Fibroblast of skin of left quadriceps (primary cell): ENCODE results near the gene ARHGEF6.

Source experiments
- DNase-seq, 2 experiments: peaks; one replicate each; pipeline ENCODE4 v3.0.0-alpha.2; 2013; ENCODE audit warnings: low read depth in 2 of 2

ARHGEF6 gene

DNA sequence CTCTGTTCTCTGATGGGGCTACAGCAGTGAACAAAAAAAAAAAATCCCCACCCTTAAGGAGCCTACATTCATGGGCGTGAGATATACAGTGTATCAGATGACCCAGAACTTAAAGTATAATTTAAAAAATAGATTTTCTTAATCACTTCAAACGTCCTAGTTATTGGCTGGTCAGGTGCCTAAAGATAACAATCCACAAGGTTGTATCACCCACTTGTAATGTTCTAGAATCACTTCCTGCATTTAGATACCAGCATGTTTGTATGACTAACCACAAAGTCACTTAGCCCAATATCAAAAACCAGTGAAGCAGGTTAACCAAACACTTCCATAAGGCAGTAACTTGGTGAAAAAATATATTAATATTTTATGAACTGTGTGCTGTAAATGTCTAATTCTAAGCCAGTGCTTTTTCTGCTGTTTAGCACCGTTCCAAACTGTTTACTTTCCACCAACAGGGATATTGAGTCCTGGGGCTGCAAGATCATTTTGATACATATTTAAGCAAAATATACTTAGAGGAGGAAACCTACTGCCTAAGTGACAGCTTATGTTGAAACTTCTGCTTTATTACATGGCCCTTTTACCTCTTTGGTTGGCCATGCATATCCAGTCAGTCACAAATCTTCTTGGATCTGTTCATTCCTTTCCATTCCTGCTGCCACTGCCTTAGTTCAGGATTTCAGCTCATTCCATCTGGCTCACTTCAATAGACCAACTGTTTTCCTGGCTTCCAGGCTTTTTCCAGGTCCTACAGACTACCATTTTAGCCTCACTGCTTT is 89.5 kb downstream of the ARHGEF6 start:
- DNase-seq: no peak

DNA sequence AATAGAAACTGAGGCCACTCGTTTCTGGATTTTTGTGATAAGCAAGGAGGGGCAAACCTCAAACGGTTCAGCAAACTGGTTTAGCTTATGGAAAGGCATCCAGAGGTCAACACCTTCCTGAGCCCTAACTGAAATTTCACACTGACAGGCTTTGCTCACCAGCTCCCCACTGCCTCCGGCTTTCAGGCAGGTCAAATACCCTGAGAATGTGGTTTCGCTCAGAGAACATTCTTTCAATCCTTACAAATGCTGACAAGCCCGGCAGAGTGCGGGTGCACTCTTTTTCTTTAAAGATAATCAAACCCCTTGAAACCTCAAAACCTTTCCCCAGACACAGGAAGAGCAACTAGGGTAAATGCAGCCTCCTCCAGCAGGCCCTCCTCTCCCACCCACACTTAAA is 91.3 kb downstream of the ARHGEF6 start:
- no peak for DNase-seq

DNA sequence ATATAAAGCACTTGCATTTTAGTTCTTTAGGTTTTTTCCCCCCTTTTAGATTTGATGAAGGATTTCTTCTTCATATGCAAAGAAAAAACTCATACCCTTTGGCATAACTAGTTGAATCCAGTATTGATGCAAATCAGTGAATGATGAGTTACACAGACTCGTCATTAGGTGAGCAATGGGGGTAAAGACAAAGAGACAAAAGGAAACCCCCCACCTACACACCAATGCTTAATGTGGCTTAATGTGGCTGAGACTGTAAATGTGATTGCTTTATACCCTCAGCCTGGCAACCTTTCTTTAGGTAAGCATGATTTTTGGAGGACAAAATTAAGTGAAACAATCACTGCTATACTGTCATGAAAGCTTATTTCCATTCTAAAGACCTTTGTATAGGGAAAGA is 93.3 kb downstream of the ARHGEF6 start:
- no peak for DNase-seq

- no peak for DNase-seq
Observed at GRCh38 chrX:136684120-136684519, 96.6 kb downstream of the ARHGEF6 start.

DNA sequence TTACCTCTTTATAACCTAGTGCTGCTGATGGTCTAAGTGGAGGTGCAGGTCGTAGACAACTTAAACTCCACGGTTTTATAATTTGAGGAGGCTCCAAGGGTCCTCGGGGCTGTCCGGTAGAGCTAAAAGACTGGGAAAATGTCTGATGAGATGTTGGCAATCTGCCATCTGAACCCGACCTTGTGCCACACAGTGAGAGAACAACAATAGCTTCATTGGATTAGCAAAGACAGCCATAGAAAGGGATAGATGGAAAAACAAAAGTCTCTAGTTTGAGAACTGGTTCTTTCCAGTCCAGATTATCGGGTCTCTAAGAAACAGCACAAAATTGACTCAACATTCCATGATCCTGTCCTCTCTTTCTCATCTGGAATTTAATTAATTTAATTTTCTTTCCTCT is 101.2 kb downstream of the ARHGEF6 start:
- no peak for DNase-seq

- DNase-seq: no peak
Observed at GRCh38 chrX:136674270-136674985, 106.3 kb downstream of the ARHGEF6 start.

GRCh38 chrX:136671006-136671610 is 109.6 kb downstream of the ARHGEF6 start:
- no peak for DNase-seq

- DNase-seq: no peak
Observed at GRCh38 chrX:136667446-136668168, 113.1 kb downstream of the ARHGEF6 start.

- DNase-seq: no peak
Observed at GRCh38 chrX:136666088-136666487, 114.6 kb downstream of the ARHGEF6 start.

DNA sequence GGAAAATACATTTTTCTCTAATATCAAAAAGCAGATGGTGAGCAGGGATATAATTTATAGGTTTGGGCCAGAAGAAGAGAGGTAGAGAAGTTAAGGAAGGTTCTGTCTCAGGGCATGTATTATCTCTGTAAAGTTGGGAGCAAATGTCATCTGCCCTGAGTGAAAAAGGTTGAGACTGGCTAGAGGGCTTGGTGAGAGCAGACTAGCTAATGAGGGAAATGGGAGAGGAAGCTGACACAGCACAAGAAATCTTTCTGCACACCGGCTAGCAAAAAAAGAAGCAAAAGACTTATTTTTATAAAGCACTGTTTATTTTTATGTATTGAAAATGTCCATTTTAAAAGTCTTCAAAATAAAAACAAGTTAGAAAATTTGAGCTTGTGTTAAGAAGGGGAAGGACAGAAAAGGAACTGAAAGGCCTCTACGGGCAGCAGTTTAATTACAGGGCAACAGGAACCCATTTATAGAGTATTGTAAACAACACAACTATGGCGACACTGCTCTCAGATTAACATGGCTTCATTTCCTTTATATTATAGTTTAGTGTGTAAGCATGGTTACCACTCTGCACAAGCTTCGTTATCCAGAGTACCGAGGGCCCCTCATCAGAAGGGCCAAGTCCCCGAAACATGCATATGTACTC is 115.4 kb downstream of the ARHGEF6 start:
- no peak for DNase-seq

GRCh38 chrX:136662976-136663375 is 117.8 kb downstream of the ARHGEF6 start:
- DNase-seq: no peak

DNA sequence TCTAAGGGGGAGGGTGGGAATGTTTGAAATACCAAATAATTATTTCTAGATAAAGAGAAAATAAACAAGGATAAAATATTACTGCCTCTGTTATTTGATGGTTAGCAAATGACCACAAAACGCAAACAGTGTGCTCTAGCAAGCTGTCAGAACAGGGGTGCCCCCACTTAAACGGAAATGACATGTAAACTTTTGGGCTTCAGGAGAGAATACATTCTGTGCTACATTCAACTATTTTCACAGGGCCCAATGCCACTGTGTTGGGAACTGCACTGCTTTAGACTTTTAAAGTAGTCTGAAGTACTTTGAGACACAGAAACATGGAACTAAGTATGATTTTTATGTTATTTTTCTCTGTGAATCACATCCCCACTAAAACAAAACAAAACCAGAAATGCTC is 118.6 kb downstream of the ARHGEF6 start:
- no peak for DNase-seq

DNA sequence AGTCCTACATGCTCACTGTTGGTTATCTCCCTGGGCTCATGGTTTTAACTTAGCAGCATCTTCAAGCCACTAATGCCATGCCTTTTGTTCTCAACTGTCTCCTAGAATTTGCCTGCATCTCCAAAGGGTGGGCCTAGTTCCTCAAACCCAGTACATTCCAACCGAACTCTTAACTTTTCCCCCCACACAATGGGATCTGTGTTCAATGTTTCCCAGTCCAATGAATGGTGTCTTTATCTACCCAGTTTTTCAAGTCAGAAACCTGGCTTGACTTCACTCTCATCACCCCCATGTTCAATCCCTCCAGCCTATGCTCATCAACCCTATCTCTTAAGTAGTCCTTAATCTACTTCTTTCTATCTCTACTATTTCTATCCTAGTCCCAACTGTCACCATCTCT is 119.8 kb downstream of the ARHGEF6 start:
- no peak for DNase-seq

- no peak for DNase-seq
Observed at GRCh38 chrX:136659174-136659573, 121.6 kb downstream of the ARHGEF6 start.

DNA sequence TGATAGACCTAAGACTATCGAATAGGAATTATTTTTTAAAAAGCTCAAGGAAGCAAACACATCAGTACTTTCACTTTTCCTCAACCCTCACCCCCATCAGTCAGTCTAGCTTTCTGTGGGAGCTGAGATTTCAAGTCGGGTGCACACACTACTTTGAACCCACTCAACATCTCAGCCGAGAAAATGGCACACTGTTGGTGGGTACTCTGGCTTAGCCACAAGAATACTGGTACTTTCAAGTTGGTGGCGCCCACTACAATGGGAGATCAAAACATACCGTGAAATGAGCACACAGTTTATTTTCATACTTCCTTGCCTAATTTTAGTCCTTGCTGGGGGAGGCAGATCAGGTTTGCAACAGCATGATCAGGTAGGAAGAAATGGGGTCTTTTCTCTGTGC is 122.6 kb downstream of the ARHGEF6 start:
- DNase-seq: no peak

- DNase-seq: no peak
Observed at GRCh38 chrX:136656361-136656964, 124.3 kb downstream of the ARHGEF6 start.

DNA sequence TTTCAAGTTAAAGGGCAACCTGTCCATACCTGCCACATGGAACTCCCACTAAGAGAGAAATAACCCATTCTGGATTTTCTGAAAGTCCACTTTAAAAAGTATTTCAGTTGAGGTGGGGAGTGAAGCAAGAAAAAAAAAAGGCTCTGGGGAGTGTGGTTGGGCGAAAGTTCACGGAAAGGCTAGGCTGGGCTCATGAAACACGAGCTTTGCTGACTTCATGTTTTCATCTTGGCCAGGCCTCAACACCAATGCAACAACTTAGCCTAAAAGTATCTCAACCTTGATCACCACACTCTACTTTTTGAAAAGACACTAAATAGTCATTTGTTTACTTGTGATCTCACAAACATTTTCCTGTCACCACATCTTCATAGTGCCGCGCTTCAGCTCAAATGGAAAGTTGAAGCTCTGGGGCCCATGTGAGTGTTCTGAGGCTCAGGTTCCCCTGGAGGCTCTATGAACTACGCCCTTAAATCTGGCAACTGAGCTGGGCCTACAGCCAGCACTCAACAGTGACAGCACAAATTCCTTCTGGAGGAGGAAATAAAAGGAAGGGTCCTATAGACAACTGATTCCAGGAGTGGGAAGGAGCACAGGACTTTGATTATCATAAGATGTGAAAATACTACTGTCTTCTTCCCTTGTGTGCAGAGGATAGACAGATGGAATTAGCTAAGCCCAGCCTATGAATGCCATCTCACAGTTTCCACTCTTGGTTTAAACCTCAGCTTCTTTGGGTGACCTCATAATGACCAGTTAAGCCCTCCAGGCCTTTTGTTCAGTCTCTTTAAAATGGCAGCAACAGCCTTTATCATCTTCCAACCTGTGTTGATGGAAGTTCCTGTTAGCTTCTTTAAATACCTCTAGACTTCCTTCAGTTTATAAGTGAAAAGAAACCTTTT is 127.7 kb downstream of the ARHGEF6 start:
- DNase-seq: no peak

DNA sequence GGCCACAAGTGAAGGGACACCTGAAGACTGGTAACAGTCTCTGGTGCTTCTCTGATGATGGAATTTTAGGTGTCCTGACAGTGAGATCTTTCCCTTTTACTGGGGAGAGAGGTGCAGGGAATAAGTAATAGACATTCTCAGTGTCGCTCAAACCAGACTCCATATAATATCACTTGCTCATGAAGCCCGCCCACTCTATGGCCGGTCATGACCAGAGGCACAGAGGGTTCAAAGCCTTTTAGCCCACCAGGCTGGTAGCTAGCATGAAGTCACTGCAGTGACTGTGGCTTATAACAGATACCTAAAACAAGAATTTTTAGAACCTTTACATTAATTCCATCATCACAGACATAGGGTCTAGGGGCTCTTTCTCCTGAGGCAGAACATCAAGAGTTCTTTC is 129.9 kb downstream of the ARHGEF6 start:
- DNase-seq: no peak

GRCh38 chrX:136647677-136648360 is 132.9 kb downstream of the ARHGEF6 start, which contains the start of gene CD40LG:
Gene CD40LG (plus strand): TSS chrX:136648158. CDS start chrX:136648249, 91 bp downstream.
- DNase-seq: no peak
